NCI-H774 (cell line): Measurements from ENCODE around the gene PELO.
A peak's percentile ranks its signal among the peaks of the same experiment; 100 is the strongest.
"Not testable (repeated sequence)": the region's sequence is repeated elsewhere in the genome, so short reads cannot be mapped to it uniquely, and the experiment has no call there.

Experiments used
- DNase-seq: peaks from one replicate; lab custom pipeline; 2025; lab: John Stamatoyannopoulos, UW

PELO gene

GRCh38 chr5:52787600-52788504 lies at the start of gene PELO, which contains the start of gene ITGA1:
Gene PELO (plus strand): TSS chr5:52787916. CDS start chr5:52800395, 12,479 bp downstream.
Gene ITGA1 (plus strand): TSS chr5:52787916. CDS start chr5:52788354, 438 bp downstream.
- peak; percentile 70 for DNase-seq

- DNase-seq: no peak
Observed at GRCh38 chr5:52738095-52738506, 49.6 kb upstream of the PELO start.

GRCh38 chr5:52740007-52740406 lies 47.7 kb upstream of the PELO start:
- no peak for DNase-seq

GRCh38 chr5:52743012-52743411 lies 44.7 kb upstream of the PELO start:
- DNase-seq: no peak

GRCh38 chr5:52743529-52743928 lies 44.2 kb upstream of the PELO start:
- DNase-seq: no peak

GRCh38 chr5:52743970-52744369 lies 43.7 kb upstream of the PELO start:
- no peak for DNase-seq

- DNase-seq: not testable (repeated sequence)
Observed at GRCh38 chr5:52744867-52745458, 42.8 kb upstream of the PELO start.

GRCh38 chr5:52746539-52746938 lies 41.2 kb upstream of the PELO start:
- DNase-seq: no peak

- no peak for DNase-seq
Observed at GRCh38 chr5:52748590-52748989, 39.1 kb upstream of the PELO start.

- no peak for DNase-seq
Observed at GRCh38 chr5:52749666-52750065, 38.0 kb upstream of the PELO start.

- DNase-seq: no peak
Observed at GRCh38 chr5:52751137-52751536, 36.6 kb upstream of the PELO start.

GRCh38 chr5:52754051-52754450 lies 33.7 kb upstream of the PELO start:
- no peak for DNase-seq

- DNase-seq: no peak
Observed at GRCh38 chr5:52757527-52757926, 30.2 kb upstream of the PELO start.

- DNase-seq: no peak
Observed at GRCh38 chr5:52758014-52758413, 29.7 kb upstream of the PELO start.

- DNase-seq: no peak
Observed at GRCh38 chr5:52759331-52759730, 28.4 kb upstream of the PELO start.

GRCh38 chr5:52760695-52761366 lies 26.9 kb upstream of the PELO start:
- no peak for DNase-seq

- no peak for DNase-seq
Observed at GRCh38 chr5:52767217-52767743, 20.4 kb upstream of the PELO start.

- DNase-seq: no peak
Observed at GRCh38 chr5:52767766-52768480, 19.8 kb upstream of the PELO start.

GRCh38 chr5:52769061-52769460 lies 18.7 kb upstream of the PELO start:
- no peak for DNase-seq

GRCh38 chr5:52770287-52770939 lies 17.3 kb upstream of the PELO start:
- no peak for DNase-seq

- no peak for DNase-seq
Observed at GRCh38 chr5:52771343-52772039, 16.2 kb upstream of the PELO start.
